Neural cell (in vitro differentiated cells): Measurements from ENCODE around the gene TRIM47.

Experiments
- CTCF ChIP-seq: fragments of 450-650 bp; IDR thresholded peaks from 2 replicates; pipeline ENCODE4 v1.5.1; 2014; ENCODE audit warnings: antibody characterized with exemption, mild to moderate bottlenecking, moderate library complexity; ENCODE audit not compliant: poor library complexity, severe bottlenecking
- EZH2 ChIP-seq: fragments of 200-600, 300-800 bp; shearing (Covaris generic), sonication (generic); IDR thresholded peaks from 2 replicates; pipeline ENCODE4 v1.6.1; 2014; ENCODE audit warnings: antibody characterized with exemption, low read length, borderline replicate concordance, mild to moderate bottlenecking; ENCODE audit not compliant: insufficient read depth, poor library complexity, severe bottlenecking
- MXI1 ChIP-seq: fragments of 450-650 bp; conservative IDR thresholded peaks from 2 replicates; pipeline ENCODE4 v1.6.1; 2014; ENCODE audit warnings: antibody characterized with exemption, mild to moderate bottlenecking; ENCODE audit not compliant: poor library complexity, severe bottlenecking
- POLR2AphosphoS5 ChIP-seq: IDR thresholded peaks from 2 replicates; pipeline ENCODE4 v1.6.1; 2012
- SMC3 ChIP-seq: fragments of 450-650 bp; conservative IDR thresholded peaks from 2 replicates; pipeline ENCODE4 v1.6.1; 2014; ENCODE audit warnings: antibody characterized with exemption, mild to moderate bottlenecking, moderate library complexity; ENCODE audit not compliant: poor library complexity

- TF ChIP-seq CTCF (no peak), EZH2 (no peak), MXI1 (no peak), SMC3 (no peak), POLR2AphosphoS5 (no peak)
Observed at GRCh38 chr17:75914643-75915267, 36.4 kb upstream of the TRIM47 start.
